K562 (cell line): Measurements from ENCODE around the gene AGAP3. TPM values are rescaled to one million over a fixed set of nuclear protein-coding genes. Genes with fewer than 3 reads are reported as not detected.

ENCODE experiments used
- E4F1 ChIP-seq: fragments of 250-450 bp; sonication (Bioruptor Pico); IDR thresholded peaks from 2 replicates; pipeline ENCODE4 v1.5.0; 2021; ENCODE audit warnings: mild to moderate bottlenecking, borderline replicate concordance
- FOXJ3 ChIP-seq: sonication (generic); formaldehyde crosslinking; IDR thresholded peaks from 2 replicates; pipeline ENCODE4 v1.4.0; 2020; ENCODE audit warnings: mild to moderate bottlenecking, missing genetic modification reagents
- FOXM1 ChIP-seq, 2 experiments: fragments of 450-650 bp in 1 of 2; sonication (generic) in 1 of 2; formaldehyde crosslinking in 1 of 2; IDR thresholded peaks; 2 replicates each; pipeline versions ENCODE4 v1.6.1 to v1.9.0; 2017 to 2022; ENCODE audit warnings: low read depth in 2 of 2, mild to moderate bottlenecking in 2 of 2, missing genetic modification reagents in 1 of 2, moderate library complexity in 1 of 2
- ILK ChIP-seq: fragments of 450-650 bp; IDR thresholded peaks from 2 replicates; pipeline ENCODE4 v1.6.1; 2016; ENCODE audit warnings: missing genetic modification characterization, low read depth, mild to moderate bottlenecking, missing compliant biosample characterization, moderate library complexity, borderline replicate concordance
- PBX2 ChIP-seq, 2 experiments: IDR thresholded peaks in 1 of 2; conservative IDR thresholded peaks in 1 of 2; 2 replicates each; pipeline ENCODE4 v1.6.1; 2016; ENCODE audit warnings: low read depth in 2 of 2, mild to moderate bottlenecking in 1 of 2, missing compliant biosample characterization in 1 of 2, missing genetic modification characterization in 1 of 2, moderate library complexity in 1 of 2
- POLR2AphosphoS5 ChIP-seq: IDR thresholded peaks from 2 replicates; pipeline ENCODE4 v1.6.1; 2011; ENCODE audit warnings: mild to moderate bottlenecking, low read depth, low read length, moderate library complexity; ENCODE audit not compliant: control insufficient read depth, insufficient read depth
- REST ChIP-seq, 2 experiments: fragments of 450-650 bp; formaldehyde crosslinking in 1 of 2; IDR thresholded peaks; 2 replicates each; pipeline versions ENCODE4 v1.4.0 to v1.6.1; 2014 to 2020; ENCODE audit warnings: mild to moderate bottlenecking in 2 of 2, borderline replicate concordance in 1 of 2, low read depth in 1 of 2
- TRIM25 ChIP-seq: fragments of 450-650 bp; IDR thresholded peaks from 2 replicates; pipeline ENCODE4 v1.7.0; 2016; ENCODE audit warnings: borderline replicate concordance
- ZNF311 ChIP-seq: fragments of 250-450 bp; sonication (Bioruptor Pico); IDR thresholded peaks from 2 replicates; pipeline ENCODE4 v1.4.0; 2020; ENCODE audit warnings: mild to moderate bottlenecking, moderate library complexity
- polyA plus RNA-seq, 8 experiments: library from polyadenylated mRNA; depleted of rRNA in 4 of 8; stranded (reverse) in 5 of 8; unstranded in 3 of 8; fragments of >200 nt; fragmentation: Nextera tagmentation in 2 of 8; fragmentation: Illumina TruSeq in 1 of 8; extraction: Ambion mirVana in 2 of 8; extraction: Trizol in 1 of 8; gene quantifications; 2 replicates each; pipeline versions ENCODE4 v1.2.1 to v1.2.3, GENCODE V29; 2011 to 2014; ENCODE audit warnings: inconsistent platforms in 1 of 8, missing spikeins in 1 of 8
- total RNA-seq, 7 experiments: library from RNA; depleted of rRNA in 6 of 7; stranded (reverse); fragments of >200 nt in 6 of 7; fragmentation: Illumina TruSeq in 2 of 7; extraction: Trizol in 2 of 7; gene quantifications; 2 replicates each; pipeline versions ENCODE4 v1.2.1 to v1.2.3, GENCODE V29; 2011 to 2021; ENCODE audit warnings: low replicate concordance in 1 of 7

Gene AGAP3
- total and polyA plus RNA-seq, 9 of the 15 experiments (the other 6 are each of a cell fraction or from before 2014, with no cell fraction given), result 3.4 to 208 (median 62.2) TPM

- TF ChIP-seq PBX2 (CRISPR knock-in tag; IDR thresholded peaks at IDR 0.05; ENCODE audit: low read depth), result no peak
- no peak for TF ChIP-seq PBX2 (tag; conservative IDR thresholded peaks at IDR 0.05; ENCODE audit: low read depth)
- TF ChIP-seq FOXJ3, result no peak
- no peak for TF ChIP-seq REST (IDR thresholded peaks at IDR 0.05; ENCODE audit: borderline replicate concordance)
- no peak for TF ChIP-seq REST (CRISPR knock-in tag; IDR thresholded peaks at IDR 0.05; ENCODE audit: low read depth)
- TF ChIP-seq ILK (tag), result no peak
- TF ChIP-seq TRIM25, result no peak
- TF ChIP-seq E4F1 (CRISPR knock-in tag), result no peak
- TF ChIP-seq FOXM1 (IDR thresholded peaks at IDR 0.05; ENCODE audit: low read depth), result no peak
- TF ChIP-seq FOXM1 (CRISPR knock-in tag; IDR thresholded peaks at IDR 0.05; ENCODE audit: low read depth), result no peak
- TF ChIP-seq ZNF311 (CRISPR knock-in tag), result no peak
- peak; percentile 73 for TF ChIP-seq POLR2AphosphoS5
These were observed 26.7 kb upstream of the AGAP3 start, which contains the start of gene SLC4A2 (continued) for GRCh38 chr7:151059367-151060112.
